Measurements from ENCODE around the gene ATP2B3. TPM values are rescaled to one million over a fixed set of nuclear protein-coding genes. Genes with fewer than 3 reads are reported as not detected.

Gene ATP2B3
- total and polyA plus RNA-seq, 9 of the 15 experiments (the other 6 are each of a cell fraction or from before 2014, with no cell fraction given): 0.04 TPM; not detected in 8

- TF ChIP-seq ZNF407 (IDR thresholded peaks at IDR 0.05; ENCODE audit: low read depth) (no peak), STAG1 (CRISPR knock-in tag; IDR thresholded peaks at IDR 0.05; ENCODE audit: borderline replicate concordance) (no peak), LARP7 (IDR thresholded peaks at IDR 0.05) (no peak), IRF2 (CRISPR knock-in tag; IDR thresholded peaks at IDR 0.05) (no peak), NFXL1 (CRISPR knock-in tag; IDR thresholded peaks at IDR 0.05) (no peak), BRCA1 (IDR thresholded peaks at IDR 0.05) (no peak), BRCA1 (CRISPR knock-in tag; IDR thresholded peaks at IDR 0.05) (no peak), IRF1 (CRISPR knock-in tag; IDR thresholded peaks at IDR 0.05; ENCODE audit: borderline replicate concordance) (no peak)
Measured at GRCh38 chrX:153475271-153475670, 42.2 kb upstream of the ATP2B3 start (continued).

All from K562 (cell line).